HEK293T (cell line): ENCODE data around the gene SPOCD1.

ENCODE experiments used
- ARNT ChIP-seq: fragments of 450-650 bp; IDR thresholded peaks from 2 replicates; pipeline ENCODE4 v1.6.1; 2017; ENCODE audit warnings: mild to moderate bottlenecking
- BHLHE40 ChIP-seq: fragments of 450-650 bp; IDR thresholded peaks from 2 replicates; pipeline ENCODE4 v1.6.1; 2016; ENCODE audit warnings: mild to moderate bottlenecking, moderate library complexity, borderline replicate concordance
- CTBP1 ChIP-seq: fragments of 450-650 bp; IDR thresholded peaks from 2 replicates; pipeline ENCODE4 v1.6.1; 2016; ENCODE audit warnings: borderline replicate concordance
- ELF4 ChIP-seq: fragments of 450-650 bp; IDR thresholded peaks from 2 replicates; pipeline ENCODE4 v1.6.1; 2017; ENCODE audit warnings: antibody characterized with exemption
- FOXA1 ChIP-seq: fragments of 450-650 bp; IDR thresholded peaks from 2 replicates; pipeline ENCODE4 v1.6.1; 2016; ENCODE audit warnings: mild to moderate bottlenecking
- FOXK2 ChIP-seq: fragments of 450-650 bp; IDR thresholded peaks from 2 replicates; pipeline ENCODE4 v1.6.1; 2016; ENCODE audit warnings: mild to moderate bottlenecking
- FOXM1 ChIP-seq: fragments of 450-650 bp; IDR thresholded peaks from 2 replicates; pipeline ENCODE4 v1.6.1; 2017; ENCODE audit warnings: mild to moderate bottlenecking, borderline replicate concordance
- HDGF ChIP-seq: fragments of 450-650 bp; IDR thresholded peaks from 2 replicates; pipeline ENCODE4 v1.6.1; 2017; ENCODE audit warnings: antibody characterized with exemption, borderline replicate concordance
- L3MBTL2 ChIP-seq: fragments of 450-650 bp; conservative IDR thresholded peaks from 2 replicates; pipeline ENCODE4 v1.6.1; 2016; ENCODE audit warnings: mild to moderate bottlenecking
- NFRKB ChIP-seq: fragments of 450-650 bp; IDR thresholded peaks from 2 replicates; pipeline ENCODE4 v1.6.1; 2016; ENCODE audit warnings: mild to moderate bottlenecking, moderate library complexity
- SP1 ChIP-seq: fragments of 450-650 bp; IDR thresholded peaks from 2 replicates; pipeline ENCODE4 v1.6.1; 2017
- SUZ12 ChIP-seq: fragments of 450-650 bp; IDR thresholded peaks from 2 replicates; pipeline ENCODE4 v1.6.1; 2016; ENCODE audit warnings: mild to moderate bottlenecking
- TARDBP ChIP-seq: fragments of 450-650 bp; IDR thresholded peaks from 2 replicates; pipeline ENCODE4 v1.6.1; 2016
- TF ChIP-seq, protein P1 (sequence below): fragments of 450-650 bp; IDR thresholded peaks from 2 replicates; pipeline ENCODE4 v1.6.1; 2016

DNA sequence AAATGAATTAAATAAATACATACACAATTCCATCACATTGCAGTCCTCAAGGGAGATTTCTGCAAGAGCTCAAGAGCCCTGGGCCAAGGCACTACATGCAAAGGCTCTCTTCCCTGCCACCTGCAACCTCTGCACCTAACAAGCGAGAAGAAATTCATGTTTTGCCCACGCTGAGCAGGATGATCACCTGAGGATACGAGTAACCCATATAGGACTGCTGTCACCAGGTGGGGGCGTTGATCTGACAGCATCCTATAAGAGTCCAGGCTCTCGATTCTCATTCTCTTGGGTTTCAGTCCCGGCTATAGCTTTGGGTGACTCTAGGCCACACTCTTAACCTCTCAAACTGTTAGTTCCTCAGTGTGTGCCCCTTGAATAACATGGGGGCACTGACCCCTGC, 18.7 kb upstream of the SPOCD1 start:
- TF ChIP-seq, protein P1, sequence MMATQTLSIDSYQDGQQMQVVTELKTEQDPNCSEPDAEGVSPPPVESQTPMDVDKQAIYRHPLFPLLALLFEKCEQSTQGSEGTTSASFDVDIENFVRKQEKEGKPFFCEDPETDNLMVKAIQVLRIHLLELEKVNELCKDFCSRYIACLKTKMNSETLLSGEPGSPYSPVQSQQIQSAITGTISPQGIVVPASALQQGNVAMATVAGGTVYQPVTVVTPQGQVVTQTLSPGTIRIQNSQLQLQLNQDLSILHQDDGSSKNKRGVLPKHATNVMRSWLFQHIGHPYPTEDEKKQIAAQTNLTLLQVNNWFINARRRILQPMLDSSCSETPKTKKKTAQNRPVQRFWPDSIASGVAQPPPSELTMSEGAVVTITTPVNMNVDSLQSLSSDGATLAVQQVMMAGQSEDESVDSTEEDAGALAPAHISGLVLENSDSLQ, result no peak
- TF ChIP-seq FOXA1, result no peak
- no peak for TF ChIP-seq HDGF
- TF ChIP-seq FOXM1, result no peak
- TF ChIP-seq SUZ12, result no peak
- TF ChIP-seq FOXK2, result no peak
- TF ChIP-seq ARNT, result no peak
- no peak for TF ChIP-seq L3MBTL2
- no peak for TF ChIP-seq TARDBP
- no peak for TF ChIP-seq NFRKB
- TF ChIP-seq CTBP1, result no peak
- TF ChIP-seq ELF4, result no peak
- no peak for TF ChIP-seq SP1
- TF ChIP-seq BHLHE40, result no peak
